Measurements from ENCODE around the gene UBQLN4.

Gene UBQLN4

GRCh38 chr1:156006666-156007376, 46.8 kb downstream of the UBQLN4 start:
- DNase-seq: no peak

GRCh38 chr1:156004843-156005584, 48.6 kb downstream of the UBQLN4 start:
- DNase-seq: no peak

DNA sequence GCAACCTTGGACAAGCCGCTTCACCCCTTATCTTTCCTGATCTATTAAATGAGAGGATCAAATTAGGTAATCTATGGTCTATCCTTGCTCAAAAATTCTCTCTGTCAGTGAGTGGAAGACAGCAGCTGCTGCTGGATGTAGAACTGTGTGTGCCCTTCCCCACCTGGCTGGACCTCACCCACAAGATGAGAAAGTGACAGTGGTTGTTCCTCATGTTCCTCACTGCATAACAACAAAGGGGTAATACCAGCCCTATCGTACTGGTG, 49.7 kb downstream of the UBQLN4 start:
- DNase-seq: no peak

DNA sequence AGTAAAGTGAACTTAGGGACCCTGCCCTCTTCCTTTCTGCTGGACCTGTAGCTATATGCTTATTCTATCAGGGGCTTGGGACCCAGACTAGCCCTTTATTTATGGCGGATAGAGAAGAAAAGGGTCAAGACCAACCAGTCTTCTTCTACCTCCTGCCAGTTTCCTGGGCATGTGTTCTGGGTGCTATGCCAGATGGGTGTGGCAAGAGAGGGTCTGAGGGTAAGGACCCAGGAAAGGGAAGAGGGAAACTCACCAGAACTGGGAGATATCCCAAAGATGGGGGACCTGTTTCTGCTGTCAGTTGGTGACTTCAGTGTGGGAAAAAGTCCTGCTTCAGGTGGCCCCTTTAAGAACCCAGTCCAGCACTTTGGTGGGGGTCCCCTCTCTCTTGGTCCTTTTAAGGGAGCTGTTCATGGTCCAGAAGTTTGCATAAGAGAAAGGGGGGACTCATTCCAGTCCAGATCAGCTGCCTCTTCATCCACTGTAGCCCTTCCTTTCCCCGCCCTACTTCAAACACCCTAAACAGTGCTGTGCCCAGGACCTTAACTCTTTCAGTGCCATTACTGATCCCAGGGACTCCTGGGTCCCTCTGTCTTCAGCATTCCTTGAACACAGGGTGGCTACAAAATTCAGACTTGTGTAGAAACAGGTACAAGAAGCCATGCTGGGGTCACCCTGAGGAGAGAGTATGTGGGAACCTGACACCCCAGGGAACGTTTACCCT, 51.2 kb downstream of the UBQLN4 start:
- DNase-seq: no peak

GRCh38 chr1:156001662-156002171, 51.9 kb downstream of the UBQLN4 start:
- no peak for DNase-seq

DNA sequence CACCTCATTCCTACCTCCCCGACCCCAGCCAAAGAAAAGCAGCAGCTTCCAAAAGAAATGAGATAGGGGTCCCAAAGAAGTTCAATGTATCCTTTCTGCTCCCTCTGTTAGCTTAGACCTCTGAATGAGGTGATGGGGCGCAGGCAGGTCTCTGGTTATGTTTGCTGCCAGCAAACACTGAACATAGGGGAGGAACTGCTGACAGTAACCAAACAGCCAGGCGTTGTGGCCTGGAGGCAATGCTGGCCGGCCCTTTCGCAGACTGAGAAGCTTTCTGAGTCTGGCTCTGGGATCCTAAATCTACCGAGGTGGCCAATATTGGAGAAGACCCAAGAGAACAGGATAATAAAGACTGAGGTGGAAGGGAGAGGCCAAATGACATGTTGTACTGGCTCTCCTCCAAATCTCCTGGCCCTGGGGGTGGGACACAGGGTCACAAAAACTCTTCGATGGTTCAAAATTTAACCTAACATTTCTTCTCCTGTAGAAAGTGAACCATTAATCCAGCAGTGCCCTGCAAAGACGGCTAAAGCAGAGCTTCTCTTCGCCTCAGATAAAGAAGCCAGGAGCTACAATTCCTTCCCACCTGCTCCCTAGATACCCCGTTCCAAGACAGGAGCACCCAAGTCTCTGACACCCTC, 52.5 kb downstream of the UBQLN4 start:
- DNase-seq: no peak

DNA sequence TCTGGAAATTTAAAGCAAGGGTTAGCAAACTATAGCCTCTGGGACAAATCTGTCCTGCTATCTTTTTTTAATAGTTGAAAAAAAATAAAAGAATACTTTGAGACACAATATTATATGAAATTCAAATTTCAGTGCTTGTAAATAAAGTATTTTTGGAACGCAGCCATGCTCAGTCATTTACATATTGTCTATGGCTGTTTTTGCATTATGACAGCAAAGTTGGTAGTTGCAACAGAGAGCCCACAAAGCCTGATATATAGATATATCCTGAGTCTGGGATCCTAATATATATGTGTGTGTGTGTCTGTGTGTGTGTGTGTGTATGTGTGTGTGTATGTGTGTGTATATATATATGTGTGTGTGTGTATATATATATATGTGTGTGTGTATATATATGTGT, 53.6 kb downstream of the UBQLN4 start:
- DNase-seq: no peak

- DNase-seq: no peak
Measured at GRCh38 chr1:155996166-155996565, 57.4 kb downstream of the UBQLN4 start.

- no peak for DNase-seq
Measured at GRCh38 chr1:155993595-155993994, 60.0 kb downstream of the UBQLN4 start.

DNA sequence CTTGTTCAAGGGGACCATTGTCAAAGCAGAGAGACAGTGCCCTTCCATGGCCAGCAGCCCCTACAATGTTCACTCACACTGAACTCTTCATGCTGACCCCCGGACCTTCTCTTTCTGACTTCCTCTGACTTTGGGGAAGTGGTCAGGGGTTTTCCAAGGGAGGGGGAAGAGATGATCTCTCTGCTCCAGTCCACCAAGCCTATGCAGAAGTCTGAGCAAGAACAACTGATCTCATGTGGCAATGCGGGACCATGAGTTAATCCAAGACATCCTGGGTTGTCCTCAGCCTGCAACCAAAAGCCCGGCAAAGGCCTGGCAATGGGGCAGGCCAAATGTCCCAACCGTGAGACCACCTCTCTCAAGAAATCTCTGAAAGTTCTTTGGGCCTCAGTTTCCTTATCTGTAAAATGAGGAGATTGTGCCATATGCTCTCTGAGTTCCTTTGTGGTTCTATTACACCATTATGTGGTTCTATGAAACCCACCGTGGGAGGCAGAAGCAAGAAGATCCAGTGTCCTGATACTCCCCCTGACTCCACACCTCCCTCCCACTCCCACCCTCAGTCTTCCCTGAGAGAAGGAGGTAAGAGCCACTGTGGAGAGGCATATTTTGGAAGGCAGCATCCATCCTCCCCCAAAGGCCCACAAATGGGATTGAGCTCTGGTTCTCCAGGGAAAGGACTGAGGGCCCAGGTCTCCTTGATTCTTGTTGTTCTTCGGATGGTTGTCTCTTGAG, 63.4 kb downstream of the UBQLN4 start:
- DNase-seq: no peak

GRCh38 chr1:155989242-155990004, 64.2 kb downstream of the UBQLN4 start:
- no peak for DNase-seq
